ENCODE data around the gene HTR3D. TPM values are rescaled to one million over a fixed set of nuclear protein-coding genes. Genes with fewer than 3 reads are reported as not detected.

Gene HTR3D
- total and polyA plus RNA-seq, 9 of the 15 experiments (the other 6 are each of a cell fraction or from before 2014, with no cell fraction given), result not detected

DNA sequence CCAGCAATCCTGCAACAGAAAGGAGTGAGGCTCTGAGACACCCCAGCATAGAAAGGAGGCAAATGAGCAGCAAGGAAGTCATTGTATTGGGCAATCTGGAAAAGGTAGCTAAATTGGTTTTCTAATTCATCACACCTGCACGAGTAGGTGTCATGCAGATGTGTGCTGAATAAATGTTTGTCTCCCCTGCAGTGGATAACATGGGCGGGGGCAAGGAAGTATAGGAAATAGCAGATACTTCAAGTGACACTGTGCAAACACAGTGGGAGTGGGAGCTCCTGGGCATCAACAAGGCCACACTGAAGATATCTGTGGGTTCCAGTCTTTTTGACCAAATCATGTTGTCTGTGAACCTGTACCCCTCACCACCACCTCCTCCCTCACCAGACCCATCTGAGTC lies 50.9 kb downstream of the HTR3D start:
- Histone ChIP-seq H3K4me3 (no peak overlapping the region), H3K27me3 (ENCODE audit: control insufficient read depth in 2 of 2, insufficient read depth in 2 of 2, low read length in 2 of 2) (no peaks in the 10 kb centered on the region; a peak in 1 of 5 replicates), H2AFZ (ENCODE audit: low read depth, low read length) (no peak overlapping the region), H3K4me2 (ENCODE audit: insufficient read depth, low read length) (no peak overlapping the region), H3K79me2 (ENCODE audit: control insufficient read depth, insufficient read depth, low read length) (no peaks in the 10 kb centered on the region), H3K36me3 (ENCODE audit: control insufficient read depth, insufficient read depth, low read length) (no peaks in the 10 kb centered on the region), H3K9me1 (ENCODE audit: control insufficient read depth, insufficient read depth, low read length) (no peaks in the 10 kb centered on the region), H3K4me1 (replicated peaks in 1 of 2; ENCODE audit: control insufficient read depth in 2 of 2, insufficient read depth in 2 of 2, low read length in 2 of 2) (peaks cover 5 to 18% of the 10 kb centered on the region in 2 experiments; a peak in 3 of 5 replicates), H3K27ac (ENCODE audit: extremely low read depth, low read depth, low read length) (no peak overlapping the region), H3K9ac (ENCODE audit: insufficient read depth in 1 of 2, low read depth in 2 of 2, low read length in 2 of 2) (no peak overlapping the region), H3K9me3 (replicated peaks; ENCODE audit: control insufficient read depth, insufficient read depth, low read depth, low read length) (no peaks in the 10 kb centered on the region), H4K20me1 (replicated peaks; ENCODE audit: control insufficient read depth, insufficient read depth, low read length) (no peaks in the 10 kb centered on the region)
- 27% methylated on average over 2 of the region's 2 CpGs for WGBS (ENCODE audit: insufficient coverage, low coverage, missing lambda C conversion rate)
- no TSS peak for BruUV-seq (replicated peaks)
- FAIRE-seq (no peak), DNase-seq (ENCODE audit: extremely low read depth in 1 of 4, low spot score in 3 of 4) (no peak), ATAC-seq (no peak)
- CTCF ChIA-PET (ENCODE audit: low intra/inter-chr PET ratio), result no interaction called here
- POLR2A ChIA-PET, result interaction anchor here (1.0 kb wide), 1 partner anchor 11 kb away, joined by 3 read pairs; no protein-coding TSS in a partner anchor
- in situ Hi-C loops (cut with MboI) (no loop called here), intact Hi-C loops (cut with micrococcal nuclease) (no loop called here)
- TF ChIP-seq CHD4 (IDR thresholded peaks at IDR 0.05; ENCODE audit: insufficient read depth, insufficient replicate concordance, low read depth, low read length, poor library complexity, severe bottlenecking) (no peak), C11orf30 (IDR thresholded peaks at IDR 0.05; ENCODE audit: low read depth) (no peak), ZNF668 (CRISPR knock-in tag; IDR thresholded peaks at IDR 0.05) (no peak), RBBP5 (IDR thresholded peaks at IDR 0.05; ENCODE audit: borderline replicate concordance, insufficient read depth, low read length, poor library complexity, severe bottlenecking) (no peak), ARID1B (IDR thresholded peaks at IDR 0.05) (no peak), POLR3A (IDR thresholded peaks at IDR 0.05; ENCODE audit: borderline replicate concordance, extremely low read depth, insufficient read depth, insufficient read length) (no peak), KDM1A (IDR thresholded peaks at IDR 0.05) (no peak), NFRKB (IDR thresholded peaks at IDR 0.05; ENCODE audit: low read depth) (no peak), ZNF143 (CRISPR knock-in tag; IDR thresholded peaks at IDR 0.05) (no peak)
- TF ChIP-seq, protein P1, sequence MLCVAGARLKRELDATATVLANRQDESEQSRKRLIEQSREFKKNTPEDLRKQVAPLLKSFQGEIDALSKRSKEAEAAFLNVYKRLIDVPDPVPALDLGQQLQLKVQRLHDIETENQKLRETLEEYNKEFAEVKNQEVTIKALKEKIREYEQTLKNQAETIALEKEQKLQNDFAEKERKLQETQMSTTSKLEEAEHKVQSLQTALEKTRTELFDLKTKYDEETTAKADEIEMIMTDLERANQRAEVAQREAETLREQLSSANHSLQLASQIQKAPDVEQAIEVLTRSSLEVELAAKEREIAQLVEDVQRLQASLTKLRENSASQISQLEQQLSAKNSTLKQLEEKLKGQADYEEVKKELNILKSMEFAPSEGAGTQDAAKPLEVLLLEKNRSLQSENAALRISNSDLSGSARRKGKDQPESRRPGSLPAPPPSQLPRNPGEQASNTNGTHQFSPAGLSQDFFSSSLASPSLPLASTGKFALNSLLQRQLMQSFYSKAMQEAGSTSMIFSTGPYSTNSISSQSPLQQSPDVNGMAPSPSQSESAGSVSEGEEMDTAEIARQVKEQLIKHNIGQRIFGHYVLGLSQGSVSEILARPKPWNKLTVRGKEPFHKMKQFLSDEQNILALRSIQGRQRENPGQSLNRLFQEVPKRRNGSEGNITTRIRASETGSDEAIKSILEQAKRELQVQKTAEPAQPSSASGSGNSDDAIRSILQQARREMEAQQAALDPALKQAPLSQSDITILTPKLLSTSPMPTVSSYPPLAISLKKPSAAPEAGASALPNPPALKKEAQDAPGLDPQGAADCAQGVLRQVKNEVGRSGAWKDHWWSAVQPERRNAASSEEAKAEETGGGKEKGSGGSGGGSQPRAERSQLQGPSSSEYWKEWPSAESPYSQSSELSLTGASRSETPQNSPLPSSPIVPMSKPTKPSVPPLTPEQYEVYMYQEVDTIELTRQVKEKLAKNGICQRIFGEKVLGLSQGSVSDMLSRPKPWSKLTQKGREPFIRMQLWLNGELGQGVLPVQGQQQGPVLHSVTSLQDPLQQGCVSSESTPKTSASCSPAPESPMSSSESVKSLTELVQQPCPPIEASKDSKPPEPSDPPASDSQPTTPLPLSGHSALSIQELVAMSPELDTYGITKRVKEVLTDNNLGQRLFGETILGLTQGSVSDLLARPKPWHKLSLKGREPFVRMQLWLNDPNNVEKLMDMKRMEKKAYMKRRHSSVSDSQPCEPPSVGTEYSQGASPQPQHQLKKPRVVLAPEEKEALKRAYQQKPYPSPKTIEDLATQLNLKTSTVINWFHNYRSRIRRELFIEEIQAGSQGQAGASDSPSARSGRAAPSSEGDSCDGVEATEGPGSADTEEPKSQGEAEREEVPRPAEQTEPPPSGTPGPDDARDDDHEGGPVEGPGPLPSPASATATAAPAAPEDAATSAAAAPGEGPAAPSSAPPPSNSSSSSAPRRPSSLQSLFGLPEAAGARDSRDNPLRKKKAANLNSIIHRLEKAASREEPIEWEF (CRISPR knock-in tag; IDR thresholded peaks at IDR 0.05), result no peak
- TF ChIP-seq, protein P2, sequence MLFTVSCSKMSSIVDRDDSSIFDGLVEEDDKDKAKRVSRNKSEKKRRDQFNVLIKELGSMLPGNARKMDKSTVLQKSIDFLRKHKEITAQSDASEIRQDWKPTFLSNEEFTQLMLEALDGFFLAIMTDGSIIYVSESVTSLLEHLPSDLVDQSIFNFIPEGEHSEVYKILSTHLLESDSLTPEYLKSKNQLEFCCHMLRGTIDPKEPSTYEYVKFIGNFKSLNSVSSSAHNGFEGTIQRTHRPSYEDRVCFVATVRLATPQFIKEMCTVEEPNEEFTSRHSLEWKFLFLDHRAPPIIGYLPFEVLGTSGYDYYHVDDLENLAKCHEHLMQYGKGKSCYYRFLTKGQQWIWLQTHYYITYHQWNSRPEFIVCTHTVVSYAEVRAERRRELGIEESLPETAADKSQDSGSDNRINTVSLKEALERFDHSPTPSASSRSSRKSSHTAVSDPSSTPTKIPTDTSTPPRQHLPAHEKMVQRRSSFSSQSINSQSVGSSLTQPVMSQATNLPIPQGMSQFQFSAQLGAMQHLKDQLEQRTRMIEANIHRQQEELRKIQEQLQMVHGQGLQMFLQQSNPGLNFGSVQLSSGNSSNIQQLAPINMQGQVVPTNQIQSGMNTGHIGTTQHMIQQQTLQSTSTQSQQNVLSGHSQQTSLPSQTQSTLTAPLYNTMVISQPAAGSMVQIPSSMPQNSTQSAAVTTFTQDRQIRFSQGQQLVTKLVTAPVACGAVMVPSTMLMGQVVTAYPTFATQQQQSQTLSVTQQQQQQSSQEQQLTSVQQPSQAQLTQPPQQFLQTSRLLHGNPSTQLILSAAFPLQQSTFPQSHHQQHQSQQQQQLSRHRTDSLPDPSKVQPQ (CRISPR knock-in tag; IDR thresholded peaks at IDR 0.05; ENCODE audit: borderline replicate concordance), result no peak
- TF ChIP-seq, protein P3, sequence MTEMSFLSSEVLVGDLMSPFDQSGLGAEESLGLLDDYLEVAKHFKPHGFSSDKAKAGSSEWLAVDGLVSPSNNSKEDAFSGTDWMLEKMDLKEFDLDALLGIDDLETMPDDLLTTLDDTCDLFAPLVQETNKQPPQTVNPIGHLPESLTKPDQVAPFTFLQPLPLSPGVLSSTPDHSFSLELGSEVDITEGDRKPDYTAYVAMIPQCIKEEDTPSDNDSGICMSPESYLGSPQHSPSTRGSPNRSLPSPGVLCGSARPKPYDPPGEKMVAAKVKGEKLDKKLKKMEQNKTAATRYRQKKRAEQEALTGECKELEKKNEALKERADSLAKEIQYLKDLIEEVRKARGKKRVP (CRISPR knock-in tag; IDR thresholded peaks at IDR 0.05), result no peak
